Muscle of arm (tissue), 12 donors: Measurements from ENCODE around the gene JMJD4. TPM values are rescaled to one million over a fixed set of nuclear protein-coding genes. Genes with fewer than 3 reads are reported as not detected.
"Not testable (repeated sequence)": the region's sequence is repeated elsewhere in the genome, so short reads cannot be mapped to it uniquely, and the experiment has no call there.

ENCODE experiments used
- DNase-seq: peaks from one replicate; pipeline ENCODE4 v3.0.0-alpha.2; 2013
- polyA plus RNA-seq, 12 donors: library from polyadenylated mRNA; unstranded; fragments of 120-200 nt; gene quantifications; one replicate each; pipeline ENCODE4 v1.2.1, GENCODE V29; 2013; ENCODE audit not compliant: insufficient read length in 12 of 12

JMJD4 gene
- polyA plus RNA-seq, 12 donors, result 13.6 to 20.0 (median 15.2) TPM; not detected in 1

GRCh38 chr1:227733751-227734545 lies 1.2 kb downstream of the JMJD4 start:
- DNase-seq, result no peak

DNA sequence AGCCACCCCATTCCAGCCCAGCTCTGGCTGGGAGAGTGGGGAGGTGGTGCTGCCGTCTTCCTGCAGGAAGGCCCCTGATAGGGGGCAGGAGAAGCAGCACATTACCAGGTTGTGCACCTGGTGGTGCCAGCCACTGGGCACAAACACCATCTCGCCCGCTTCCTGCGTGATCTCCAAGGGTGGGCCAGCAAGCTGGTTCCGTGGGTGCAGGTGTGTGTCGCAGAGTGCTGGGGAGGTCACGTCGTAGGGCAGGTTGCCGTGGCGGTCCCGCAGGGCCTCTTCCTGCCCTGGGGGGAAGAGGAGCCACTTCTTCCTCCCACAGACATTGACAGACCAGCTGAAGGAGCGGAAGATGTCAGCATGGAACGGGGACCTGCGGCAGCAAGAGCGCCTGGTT lies 1.8 kb downstream of the JMJD4 start:
- DNase-seq, result no peak

DNA sequence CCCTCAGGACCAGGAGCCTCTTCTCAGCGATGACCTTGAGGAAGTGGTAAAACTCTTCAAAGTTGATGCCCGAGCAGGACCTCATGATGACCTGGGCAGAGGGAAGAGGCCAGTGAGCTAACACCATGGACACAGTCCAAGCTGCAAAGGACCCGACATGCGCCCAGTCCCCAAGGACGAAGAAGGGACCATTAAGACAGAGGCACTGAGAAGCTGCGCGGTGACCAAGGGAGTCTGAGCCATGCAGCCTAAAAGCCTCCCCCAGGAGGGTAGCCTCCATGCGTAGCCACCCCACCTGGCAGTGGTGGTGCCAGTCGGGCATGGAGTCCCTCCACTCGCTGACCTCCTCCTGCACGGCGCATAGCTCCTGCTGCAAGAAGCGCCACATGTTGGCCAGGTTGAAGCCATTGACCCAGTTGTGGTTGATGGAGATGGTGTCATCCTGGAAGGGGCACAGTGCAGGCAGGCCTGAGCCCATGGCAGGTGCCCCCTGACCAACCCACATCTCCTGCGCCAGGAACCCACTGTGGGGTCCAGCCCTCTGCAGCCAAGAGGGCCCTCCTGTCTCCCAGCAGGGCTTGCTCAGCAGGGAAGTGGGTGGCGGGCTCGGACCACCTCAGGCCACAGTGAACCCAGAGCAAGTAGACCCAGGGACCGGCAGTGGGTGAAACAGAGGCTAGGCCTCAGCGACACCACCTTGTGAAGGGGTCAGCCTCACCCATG lies 2.4 kb downstream of the JMJD4 start:
- DNase-seq, result no peak

DNA sequence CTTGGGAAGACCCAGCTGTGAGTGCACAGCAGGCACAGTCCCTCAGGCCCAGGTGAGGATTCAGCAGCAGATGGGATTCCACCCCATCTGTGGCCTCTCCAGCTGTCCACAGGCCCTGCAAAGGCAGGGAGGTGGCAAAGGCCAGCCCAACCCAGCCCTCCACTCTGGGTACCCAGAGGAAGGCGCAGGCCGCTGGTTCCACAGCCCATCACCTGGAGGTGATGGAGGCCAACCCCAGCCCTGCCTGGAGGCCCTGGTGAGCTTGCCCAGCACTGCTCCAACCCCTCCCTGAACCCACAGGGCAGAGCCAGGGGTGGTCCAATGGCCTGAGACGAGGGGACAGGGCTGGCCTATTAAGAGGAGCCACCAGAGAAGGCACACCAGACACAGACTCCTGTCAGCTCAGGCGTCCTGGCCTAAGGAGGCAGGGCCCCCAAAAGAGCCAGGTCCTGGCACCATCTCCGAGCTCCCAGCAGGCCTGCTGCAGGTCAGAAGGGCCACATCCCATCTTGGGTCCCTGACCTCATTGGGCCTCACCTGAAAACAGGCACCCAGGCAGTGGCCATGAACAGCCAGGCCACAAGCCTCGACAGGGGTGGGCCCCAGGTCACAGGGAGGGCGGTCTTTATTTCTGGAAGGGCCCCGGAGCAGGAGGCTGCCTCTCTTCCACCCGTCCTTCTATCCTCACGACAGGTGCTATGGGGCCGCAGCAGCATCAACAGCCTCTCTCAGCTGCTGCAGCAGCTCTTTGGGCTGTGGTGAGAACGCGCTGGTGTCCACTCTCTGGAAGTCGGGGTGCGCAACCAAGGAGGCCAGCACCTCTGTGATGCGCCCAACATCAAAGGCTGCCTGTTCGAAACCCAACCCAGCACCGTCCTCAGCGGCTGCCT lies 3.2 kb downstream of the JMJD4 start:
- DNase-seq, result no peak

- DNase-seq, result no peak
Observed at GRCh38 chr1:227731241-227731677, 3.8 kb downstream of the JMJD4 start.

- no peak for DNase-seq
Observed at GRCh38 chr1:227730630-227731151, 4.4 kb downstream of the JMJD4 start.

DNA sequence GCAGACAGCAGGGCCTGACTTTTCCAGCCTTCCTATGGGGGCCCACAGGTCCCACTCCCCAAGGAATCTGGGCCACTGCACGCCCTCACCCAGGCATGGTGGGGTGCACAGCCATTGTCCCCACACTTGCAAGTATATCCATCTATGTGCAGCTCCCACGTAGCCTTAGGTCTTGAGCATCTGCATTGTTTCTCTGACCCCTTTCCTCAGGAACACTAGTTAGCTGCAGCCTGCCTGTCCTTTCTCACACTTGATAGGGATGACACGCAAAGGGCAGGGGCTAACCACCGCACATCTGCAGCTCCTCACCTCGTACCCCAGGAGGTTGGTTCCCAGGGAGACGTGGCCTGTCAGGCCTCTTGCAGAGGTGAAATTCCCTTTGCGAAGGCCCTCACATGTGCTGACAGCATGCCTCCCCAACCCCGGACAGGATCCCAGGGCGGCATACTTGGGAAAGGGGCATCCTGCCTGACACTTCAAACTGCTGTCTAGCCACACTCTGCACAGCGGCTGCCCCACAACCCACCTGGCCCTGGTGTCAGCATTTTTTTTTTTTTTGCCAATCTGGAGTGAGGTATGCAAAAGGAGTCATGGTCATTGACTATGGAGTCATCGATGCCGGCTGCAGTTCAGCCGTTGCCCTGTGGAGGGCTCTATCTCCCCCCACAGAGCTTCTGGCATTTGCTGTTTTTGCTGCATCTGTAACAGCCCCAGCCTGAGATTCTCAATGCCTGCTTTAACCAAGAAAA lies 5.0 kb downstream of the JMJD4 start:
- DNase-seq, result peak; percentile 58

GRCh38 chr1:227729144-227729880 lies 5.8 kb downstream of the JMJD4 start:
- no peak for DNase-seq

DNA sequence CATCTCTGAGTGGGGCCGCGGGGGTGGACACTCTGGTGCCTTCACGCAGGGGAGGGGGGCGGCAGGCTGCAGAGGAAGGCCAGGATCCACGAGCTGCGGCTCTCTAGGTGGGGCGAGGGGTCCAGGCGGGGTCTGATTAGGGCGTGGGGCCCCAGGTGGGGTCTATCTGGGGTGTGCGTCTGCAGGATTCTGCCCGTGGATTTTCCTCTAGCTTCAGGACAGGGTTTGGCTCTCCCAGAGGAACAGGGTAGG lies 6.3 kb downstream of the JMJD4 start:
- DNase-seq, result no peak

- peak; percentile 65 for DNase-seq
Observed at GRCh38 chr1:227728059-227728891, 6.8 kb downstream of the JMJD4 start.

- DNase-seq, result no peak
Observed at GRCh38 chr1:227726924-227727599, 8.0 kb downstream of the JMJD4 start.

- DNase-seq, result no peak
Observed at GRCh38 chr1:227726318-227726717, 8.8 kb downstream of the JMJD4 start.

- no peak for DNase-seq
Observed at GRCh38 chr1:227725046-227725445, 10.1 kb downstream of the JMJD4 start.

- no peak for DNase-seq
Observed at GRCh38 chr1:227723474-227723873, 11.6 kb downstream of the JMJD4 start.

DNA sequence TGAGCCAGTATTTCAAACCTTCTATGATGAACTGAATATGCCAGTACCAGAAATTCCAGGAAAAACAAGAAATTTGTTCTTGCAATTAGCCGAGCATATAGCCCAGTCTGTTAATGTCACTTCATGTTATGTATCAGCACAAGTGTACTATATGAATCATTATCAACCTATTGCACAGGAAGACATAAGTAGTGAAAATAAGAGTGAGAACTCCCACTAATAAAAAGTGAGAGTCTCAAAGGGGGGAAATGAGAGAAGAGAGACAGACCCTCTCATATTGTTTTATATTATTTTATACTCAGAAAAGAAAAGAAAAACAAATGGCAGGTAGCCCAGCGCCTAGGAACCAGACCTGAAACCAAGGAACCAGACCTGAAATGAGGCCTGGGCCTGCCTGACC lies 16.2 kb downstream of the JMJD4 start:
- no peak for DNase-seq

GRCh38 chr1:227712648-227713047 lies 22.5 kb downstream of the JMJD4 start:
- no peak for DNase-seq

GRCh38 chr1:227710474-227710873 lies 24.6 kb downstream of the JMJD4 start:
- DNase-seq, result not testable (repeated sequence)

- no peak for DNase-seq
Observed at GRCh38 chr1:227709451-227709850, 25.7 kb downstream of the JMJD4 start.

DNA sequence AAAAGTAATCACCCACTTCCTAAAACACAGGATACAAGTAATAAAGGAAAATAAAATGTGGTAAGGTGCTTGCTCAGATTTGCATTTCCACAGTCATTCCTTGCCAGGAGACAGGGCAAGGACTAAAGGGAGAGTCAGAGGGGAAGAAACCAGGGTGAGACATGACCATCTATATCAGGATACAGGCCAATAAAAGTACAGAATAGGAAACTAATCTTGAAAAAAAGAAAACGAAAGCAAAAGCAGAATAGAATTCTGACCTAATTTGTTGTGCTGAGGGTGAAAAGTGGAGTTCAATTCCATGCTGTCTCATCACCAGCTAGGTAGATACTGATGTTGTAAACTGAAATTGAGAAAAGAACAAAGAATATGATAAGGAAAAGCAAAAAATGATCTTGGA lies 27.3 kb downstream of the JMJD4 start:
- DNase-seq, result no peak
